Cortex of kidney (tissue), 1 donor: Measurements from ENCODE around the gene CALN1.
"Not testable (repeated sequence)": the region's sequence is repeated elsewhere in the genome, so short reads cannot be mapped to it uniquely, and the experiment has no call there.

ENCODE experiments used
- DNase-seq: peaks from one replicate; lab custom pipeline; 2025; lab: John Stamatoyannopoulos, UW

The CALN1 gene

DNA sequence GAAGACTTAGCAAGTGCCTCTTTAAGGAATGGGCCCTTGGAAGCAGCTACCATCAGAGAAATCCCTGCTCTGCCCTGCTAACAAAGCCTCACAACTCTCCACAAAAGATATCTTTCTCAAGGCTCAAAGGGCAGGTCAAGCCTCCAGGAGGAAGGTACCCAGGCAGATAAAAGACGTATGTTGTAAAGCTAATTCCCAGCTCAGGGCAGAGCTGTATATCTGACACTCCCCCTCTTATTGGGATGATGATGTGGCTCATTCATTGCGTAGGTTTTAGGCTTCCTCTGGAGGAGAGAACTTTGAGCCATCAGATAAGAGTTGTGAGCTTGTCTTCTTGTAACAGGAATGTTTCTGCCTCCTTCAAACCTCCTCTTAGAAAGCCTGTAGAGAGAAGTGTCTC, 145.4 kb downstream of the CALN1 start:
- no peak for DNase-seq

DNA sequence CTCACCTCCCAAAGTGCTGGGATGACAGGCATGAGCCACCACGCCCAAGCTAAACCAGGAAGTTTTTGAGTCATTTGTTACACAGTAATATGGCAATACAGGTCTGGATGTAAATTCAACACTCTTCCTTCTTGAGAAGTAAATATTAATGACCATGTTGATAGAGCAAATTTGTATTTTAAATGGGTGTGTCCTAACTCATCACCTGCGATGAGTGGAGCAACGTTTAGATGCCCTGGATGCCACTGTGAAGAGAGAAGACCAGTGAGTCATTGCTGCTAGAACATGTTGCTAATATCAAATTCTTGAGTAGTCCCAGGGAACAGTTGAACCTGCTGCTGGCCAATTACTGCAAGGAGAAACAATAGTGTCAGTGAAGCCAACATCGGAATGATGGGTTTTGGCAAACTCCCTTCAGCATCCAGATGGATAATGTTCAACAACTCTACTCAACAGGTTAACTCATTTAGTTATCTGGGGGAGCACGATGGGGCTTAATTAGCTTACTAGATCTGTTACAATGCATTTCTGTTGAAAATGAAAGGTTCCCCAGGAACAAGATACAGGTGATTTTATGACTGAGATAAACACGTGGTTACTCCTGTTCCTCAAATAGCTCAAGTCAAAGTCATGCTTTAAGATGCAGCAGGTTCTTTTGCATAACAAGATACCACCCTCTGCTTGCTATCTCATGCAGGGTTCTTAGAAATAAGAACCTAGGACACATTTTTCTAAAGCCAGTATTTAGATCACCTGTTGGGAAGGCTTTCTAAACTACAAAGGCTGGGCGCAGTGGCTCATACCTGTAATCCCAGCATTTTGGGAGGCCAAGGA, 146.8 kb downstream of the CALN1 start:
- DNase-seq, result no peak

DNA sequence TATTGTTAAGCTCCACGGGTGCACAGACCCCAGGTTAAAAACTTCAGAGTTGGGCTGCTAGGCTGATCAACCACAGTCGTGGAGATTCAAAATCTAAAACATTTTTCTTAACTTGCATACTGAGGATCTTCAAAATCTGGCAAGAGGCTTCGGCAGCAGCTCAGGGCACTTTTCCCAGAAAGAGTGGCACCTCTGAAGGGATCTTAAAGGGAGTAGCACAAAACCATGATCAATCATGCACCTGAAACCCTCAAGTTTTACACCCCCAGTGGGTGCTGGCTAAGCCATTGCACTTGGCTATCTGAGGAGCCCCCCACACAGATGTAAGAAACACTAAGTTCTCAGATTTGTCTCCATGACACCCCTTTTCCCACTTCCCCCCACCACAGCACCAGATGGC, 151.7 kb downstream of the CALN1 start:
- no peak for DNase-seq

DNA sequence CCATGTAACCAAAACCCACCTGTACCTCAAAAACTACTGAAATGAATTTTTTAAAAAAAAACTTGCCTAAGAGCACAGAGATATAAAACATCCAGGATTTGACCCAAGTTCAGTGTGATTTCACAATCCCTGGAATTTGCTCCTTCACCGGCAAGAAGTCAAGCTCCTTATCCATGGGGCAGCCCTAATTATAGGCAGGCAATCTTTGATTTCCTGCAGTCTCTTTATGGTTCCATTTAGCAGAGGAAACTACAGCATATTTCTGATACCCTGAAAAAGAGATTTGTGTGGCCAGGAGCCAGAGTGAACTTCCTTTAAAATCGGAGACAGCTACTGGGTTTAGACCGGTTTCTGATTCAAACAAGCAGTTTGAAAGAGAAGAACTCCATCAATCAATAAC, 154.1 kb downstream of the CALN1 start:
- no peak for DNase-seq

DNA sequence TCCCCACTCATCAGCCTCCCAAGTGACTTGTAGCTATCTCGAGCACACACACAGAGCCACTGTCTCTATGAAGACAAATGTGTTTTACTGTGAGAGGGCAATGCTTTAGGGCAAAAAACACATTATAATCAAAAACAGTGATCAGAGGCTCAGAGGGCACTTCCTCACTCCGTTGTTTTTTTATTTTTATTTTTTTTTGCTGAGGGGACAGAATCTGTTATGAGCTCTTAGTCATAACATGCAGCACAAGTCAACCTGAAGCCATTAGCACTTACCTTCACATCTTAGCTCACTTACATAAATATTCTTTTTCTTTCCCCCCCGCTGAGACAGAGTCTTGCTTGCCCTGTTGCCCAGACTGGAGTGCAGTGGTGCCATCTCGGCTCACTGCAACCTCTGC, 157.7 kb downstream of the CALN1 start:
- DNase-seq, result no peak

DNA sequence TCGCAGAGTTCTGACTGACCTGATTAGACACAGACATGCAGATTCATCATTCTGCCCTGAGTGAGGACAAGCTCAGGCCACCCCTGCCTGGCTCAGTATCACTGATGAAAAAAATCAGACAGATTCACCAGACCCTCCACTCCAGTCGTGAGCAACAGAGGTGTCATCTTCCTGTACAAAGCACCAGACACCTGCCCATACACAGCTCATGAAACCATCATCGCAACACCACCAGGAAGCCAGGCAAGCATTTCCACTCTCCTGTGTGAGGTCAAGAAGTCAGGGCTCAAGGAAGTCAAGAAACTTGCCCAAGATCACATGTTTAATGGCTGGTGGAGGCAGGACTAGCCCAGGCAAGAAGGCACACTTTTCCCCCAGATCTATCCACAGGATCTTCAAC, 163.0 kb downstream of the CALN1 start:
- DNase-seq, result no peak

DNA sequence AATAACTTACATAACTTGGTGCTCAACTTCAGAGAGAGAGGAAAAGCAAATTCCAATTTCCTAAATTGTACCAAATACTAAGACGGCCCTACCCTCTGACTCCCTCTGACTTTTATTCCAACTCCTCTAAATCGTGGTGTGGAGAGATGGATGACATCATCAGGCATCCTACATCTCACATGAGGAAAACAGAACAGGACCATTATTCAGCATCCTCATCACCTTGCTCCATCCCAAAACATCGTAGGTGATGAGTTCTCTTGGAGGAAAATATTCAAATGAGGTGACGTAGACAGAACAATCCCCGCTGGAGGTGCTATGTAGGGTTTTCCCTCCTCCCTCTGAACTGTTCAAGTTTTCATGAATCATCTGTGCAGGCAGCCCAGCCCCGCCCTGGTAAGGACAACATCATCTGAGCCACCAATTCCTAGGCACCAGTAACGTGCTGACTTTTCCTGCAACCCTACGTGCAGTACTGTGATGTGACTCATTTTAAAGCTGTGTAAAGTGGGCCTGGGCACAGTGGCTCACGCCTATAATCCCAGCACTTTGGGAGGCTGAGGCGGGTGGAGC, 167.2 kb downstream of the CALN1 start:
- DNase-seq, result no peak

DNA sequence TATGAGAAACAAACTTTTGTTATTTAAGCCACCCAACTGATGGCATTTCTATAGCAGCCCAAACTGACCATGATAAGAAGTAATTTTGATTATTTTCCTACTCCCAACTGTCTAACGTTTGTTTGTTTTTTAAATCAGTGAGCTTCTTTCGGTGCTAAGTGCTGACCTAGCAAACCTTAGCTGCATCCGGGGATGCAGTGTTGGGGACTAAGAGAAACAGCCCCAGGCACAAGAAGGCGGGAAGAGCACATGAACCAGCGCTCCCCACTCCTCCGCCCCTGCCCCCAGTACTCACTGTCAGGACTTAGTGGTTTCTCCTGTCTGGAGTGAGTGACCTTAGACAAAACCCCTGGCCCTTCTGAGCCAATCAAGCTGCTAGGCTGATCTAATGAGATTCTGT, 168.8 kb downstream of the CALN1 start:
- no peak for DNase-seq

DNA sequence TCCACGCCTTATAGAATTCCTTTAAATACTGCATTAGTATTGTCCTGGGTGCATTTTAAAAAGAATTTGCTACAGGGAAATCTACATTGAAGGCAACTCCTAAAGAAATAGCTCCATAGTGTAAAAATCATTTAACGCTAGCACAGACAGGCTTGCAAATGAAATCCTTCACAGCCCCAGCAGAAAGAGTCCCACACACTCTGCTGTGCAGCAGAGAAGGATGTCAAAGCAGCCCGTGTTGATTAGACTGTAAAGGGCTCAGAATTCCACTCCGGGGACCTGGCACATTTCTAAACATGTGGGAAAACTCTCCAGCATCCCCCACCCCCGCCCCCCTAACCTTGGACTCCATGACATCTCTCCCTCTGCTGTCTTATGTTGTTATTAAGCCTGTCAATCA, 176.8 kb downstream of the CALN1 start:
- no peak for DNase-seq

DNA sequence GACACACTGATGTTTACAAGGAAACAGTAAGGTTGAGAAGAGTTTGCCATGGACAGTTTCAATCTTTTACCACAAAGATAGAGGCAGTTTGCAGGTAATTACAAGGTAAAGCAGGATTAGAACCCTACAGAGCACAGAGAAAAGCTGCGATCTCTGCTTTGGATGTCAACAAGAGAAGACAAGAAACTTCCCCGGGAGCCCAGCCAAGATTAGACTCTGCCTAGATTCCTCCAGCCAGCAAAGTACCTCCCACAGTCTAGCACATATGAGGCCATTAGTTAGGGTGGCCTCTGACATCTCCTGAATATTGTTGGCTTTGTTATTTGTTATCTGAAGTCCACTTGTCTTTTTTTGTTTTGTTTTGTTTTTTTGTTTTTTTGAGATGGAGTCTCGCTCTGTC, 178.1 kb downstream of the CALN1 start:
- DNase-seq, result no peak

DNA sequence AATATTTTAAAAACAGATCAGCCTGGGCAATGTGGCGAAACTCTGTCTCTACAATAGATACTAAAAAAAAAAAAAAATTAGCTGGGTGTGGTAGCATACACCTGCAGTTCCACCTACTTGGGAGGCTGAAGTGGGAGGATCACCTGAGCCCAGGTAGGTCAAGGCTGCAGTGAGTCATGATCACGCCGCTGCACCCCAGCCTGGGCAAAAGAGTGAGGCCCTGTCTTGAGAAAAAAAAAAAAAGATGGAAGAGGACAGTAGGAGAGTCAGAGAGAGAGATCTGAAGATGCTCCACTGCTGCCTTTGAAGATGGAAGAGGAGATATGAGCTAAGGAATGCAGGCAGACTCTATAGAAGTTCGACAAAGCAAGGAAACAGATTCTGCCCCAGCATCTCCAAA, 181.9 kb downstream of the CALN1 start:
- DNase-seq, result no peak

DNA sequence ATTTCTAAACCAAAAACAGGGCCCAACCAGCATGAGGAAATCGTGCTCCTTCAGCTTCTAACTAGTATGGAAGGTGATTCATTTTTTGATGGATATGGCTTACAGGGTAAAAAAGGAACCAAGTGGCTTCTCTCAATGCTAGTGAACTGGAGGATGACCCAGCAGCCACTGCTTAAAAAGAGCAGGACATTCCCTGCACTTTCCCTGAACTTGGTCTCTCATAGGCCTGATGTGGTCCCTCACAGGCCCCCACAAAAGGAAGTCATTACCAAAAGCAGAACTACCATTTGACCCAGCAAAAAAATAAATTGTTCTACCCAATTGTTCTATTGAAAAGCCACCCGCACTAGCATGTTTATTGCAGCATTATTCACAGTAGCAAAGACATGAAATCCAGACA, 188.8 kb downstream of the CALN1 start:
- DNase-seq, result no peak

DNA sequence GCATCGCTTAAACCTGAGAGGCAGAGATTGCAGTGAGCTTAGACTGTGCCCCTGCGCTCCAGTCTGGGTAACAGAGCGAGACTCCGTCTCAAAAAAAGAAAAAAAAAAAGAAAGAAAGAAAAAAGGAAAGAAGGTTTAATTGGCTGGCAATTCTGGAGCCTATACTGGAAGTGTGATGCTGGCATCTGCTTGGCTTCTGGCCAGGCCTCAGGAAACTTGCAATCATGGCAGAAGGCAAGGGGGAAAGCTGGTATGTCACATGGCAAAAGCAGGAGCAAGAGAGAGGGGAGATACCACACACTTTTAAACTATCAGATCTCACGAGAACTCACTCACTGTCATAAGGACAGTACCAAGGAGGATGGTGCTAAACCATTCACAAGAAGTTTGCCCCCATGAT, 190.0 kb downstream of the CALN1 start:
- DNase-seq, result no peak

DNA sequence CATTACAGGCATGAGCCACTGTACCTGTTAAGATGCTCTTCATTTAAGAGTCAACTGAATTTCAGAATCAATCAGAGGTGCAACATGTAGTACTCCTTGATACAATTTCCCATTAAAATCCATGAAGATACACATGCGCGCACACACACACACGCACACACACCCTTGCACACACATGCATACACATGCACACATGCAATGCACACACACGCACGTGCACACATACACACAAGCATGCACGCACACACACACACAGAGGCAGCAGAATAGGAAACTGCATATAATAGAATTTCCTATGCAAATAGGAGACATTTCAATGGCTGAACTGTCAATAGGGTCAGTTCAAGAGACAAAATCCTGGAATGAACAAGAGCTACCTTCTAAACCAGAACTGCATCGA, 192.6 kb downstream of the CALN1 start:
- no peak for DNase-seq

DNA sequence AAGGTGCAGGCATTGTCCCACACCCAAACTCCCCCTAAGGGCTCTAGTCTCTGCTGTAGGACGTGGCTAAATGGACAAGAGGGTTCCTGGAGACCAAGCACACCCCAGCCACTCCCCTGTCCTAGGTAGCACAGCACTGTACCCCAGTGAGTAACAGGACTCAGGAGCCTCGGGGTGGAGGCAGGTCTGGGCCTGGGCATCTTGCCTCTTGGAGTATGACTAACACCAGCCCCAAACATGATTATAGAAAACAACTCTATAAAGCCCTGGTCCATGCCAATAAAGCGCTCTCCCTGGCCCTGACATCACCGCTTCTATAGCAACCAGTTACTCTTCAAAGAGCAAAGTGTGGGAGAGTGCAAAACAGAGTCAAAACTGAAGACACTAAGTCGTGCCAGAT, 195.0 kb downstream of the CALN1 start:
- no peak for DNase-seq

DNA sequence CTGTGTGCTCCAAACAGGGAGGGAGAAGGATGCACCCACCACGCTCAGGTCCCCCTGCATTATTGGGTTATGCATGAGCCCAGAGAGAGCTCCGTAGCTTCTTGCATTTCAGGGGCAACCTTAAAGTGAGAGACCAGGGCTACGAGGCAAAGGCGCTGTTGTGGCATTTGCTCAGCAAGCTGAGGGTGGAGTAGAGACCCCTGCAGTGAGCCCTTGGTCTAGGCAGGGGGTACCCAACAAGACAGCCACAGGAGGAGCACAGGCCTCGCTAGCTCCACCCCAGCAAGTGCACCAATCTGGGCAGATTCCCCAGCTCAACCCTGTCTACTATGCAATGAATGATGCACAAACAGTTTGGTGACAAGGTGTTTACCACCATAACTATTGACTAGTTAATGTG, 198.4 kb downstream of the CALN1 start:
- no peak for DNase-seq

DNA sequence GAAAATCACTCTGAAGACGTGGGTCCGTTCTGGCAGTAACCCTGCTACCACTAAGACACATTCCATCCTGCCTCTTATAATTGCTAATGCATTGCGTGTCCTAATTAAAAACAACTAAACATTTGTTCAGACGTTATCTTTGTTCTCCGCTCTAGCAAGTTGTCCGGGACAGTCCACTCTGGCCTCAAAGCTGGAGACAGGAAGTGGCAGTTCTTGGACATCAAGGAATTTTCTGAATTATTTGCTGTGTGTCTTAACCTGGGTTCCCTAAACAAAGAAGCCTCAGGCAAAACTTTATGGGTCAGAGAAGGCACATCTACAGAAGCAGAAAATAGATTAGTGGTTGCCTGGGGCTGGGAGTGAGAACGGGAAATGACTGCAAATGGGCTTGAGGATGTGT, 199.1 kb downstream of the CALN1 start:
- no peak for DNase-seq

DNA sequence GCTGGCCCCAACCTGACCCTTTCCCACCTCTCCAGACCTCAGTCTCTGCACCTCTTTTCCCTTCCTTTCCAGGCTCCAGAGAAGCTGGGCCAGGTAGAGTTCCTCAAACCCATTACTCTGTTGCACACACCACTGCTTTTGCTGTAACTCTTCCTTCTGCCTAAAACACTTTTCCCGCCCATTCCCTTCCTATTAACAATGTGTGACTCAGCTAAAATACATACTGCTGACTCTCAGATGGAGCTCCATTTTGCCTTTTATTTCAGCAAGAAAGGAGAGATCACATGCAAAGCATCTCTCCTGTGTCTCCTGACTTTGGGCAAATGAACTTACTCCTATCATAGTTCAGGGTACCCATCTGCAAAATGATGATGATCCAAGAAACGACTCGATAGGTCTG, 201.0 kb downstream of the CALN1 start:
- no peak for DNase-seq

DNA sequence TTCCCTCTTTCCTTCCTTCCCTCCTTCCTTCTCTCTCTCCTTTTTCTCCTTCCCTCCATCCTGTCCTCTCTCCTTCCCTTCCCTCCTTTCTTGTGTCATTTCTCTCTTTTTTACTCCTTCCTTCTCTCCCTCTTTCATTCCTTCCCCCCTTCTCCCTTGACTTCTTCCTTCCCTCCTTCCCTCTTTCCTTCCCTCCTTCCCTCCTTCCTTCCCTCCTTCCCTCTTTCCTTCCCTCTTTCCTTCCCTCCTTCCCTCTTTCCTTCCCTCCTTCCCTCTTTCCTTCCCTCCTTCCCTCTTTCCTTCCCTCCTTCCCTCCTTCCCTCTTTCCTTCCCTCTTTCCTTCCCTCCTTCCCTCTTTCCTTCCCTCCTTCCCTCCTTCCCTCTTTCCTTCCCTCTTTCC, 203.1 kb downstream of the CALN1 start:
- not testable (repeated sequence) for DNase-seq

DNA sequence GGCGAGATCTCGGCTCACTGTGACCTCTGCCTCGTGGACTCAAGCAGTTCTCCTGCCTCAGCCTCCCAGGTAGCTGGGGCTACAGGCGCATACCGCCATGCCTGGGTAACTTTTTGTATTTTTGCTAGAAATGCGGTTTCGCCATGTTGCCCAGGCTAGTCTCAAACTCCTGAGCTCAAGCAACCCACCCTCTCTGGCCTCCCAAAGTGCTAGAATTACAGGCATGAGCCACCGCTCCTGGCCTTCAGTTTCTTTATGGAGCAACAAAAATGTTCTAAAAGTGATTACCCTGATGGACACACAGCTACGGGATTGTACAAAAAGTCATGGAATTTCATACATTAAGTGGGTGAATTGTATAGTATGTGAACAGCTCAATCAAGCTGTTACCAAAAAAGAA, 216.0 kb downstream of the CALN1 start:
- no peak for DNase-seq

DNA sequence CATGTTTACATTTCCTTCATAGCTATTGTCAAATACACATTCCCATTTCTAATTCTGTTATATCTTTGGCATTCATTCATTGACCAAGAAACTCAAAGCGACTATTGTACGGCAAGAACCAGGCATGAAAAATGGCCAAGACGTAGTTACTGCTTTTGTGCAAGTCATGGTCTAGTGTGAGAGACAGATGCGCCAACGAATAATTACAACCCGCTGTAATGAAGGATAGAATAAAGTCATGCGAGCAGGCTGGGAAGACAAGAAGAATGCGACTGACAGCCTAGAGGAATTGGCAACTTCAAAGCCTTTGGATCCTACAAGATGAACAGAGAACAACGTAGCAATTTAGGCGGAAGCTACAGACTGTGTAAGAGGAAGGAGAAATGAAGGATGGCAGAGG, 221.2 kb downstream of the CALN1 start:
- DNase-seq, result no peak

DNA sequence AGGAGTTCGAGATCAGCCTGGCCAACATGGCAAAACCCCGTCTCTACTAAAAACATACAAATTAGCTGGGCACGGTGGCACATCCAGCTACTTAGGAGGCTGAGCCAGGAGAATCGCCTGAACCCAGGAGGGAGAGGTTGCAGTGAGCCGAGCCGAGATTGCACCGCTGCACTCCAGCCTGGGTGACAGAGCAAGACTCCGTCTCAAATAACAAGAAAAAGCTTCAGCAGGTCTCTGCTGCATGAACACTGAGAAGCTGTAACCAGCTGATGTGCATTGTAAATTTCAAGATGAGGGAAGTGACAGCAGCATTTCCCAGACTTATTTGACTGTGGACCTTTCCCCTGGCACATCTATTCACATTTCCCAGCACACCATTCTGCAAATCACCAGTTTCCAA, 222.0 kb downstream of the CALN1 start:
- DNase-seq, result no peak

DNA sequence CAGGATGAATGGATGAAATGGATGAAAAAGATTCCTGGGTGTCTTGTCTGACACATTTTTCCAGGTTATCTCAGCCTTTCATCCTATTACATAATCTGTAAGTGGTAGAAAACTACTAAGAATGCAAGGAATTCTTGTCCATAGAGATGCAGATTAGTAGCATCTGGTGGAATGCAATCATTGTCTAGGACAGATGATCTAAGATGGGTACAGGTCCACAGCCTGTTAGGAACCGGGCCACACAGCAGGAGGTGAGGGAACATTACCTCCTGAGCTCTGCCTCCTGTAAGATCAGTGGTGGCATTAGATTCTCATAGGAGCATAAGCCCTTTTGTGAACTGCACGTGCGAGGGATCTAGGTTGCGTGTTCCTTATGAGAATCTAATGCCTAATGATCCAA, 225.0 kb downstream of the CALN1 start:
- no peak for DNase-seq

DNA sequence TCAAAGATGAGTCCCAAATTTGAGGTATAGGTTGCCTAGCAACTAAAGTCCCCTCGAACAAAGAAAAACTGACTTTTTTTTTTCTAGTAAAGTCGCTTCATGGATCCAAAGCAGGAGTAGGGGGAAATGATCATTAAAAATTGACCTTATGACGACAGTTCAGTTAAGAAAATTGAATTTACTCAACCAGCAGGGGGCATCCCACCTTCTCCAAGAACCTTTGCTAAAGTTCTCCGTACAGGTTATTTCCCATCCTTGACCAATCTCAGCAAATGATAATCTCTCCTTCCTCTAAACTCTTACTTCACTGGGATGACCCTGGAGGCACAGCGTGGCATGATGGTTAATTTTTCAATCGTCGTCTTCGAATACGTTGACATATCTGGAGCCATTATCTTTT, 228.3 kb downstream of the CALN1 start:
- DNase-seq, result no peak
